Vagina (tissue), 2 donors: ENCODE data around the gene DTX4. TPM values are rescaled to one million over a fixed set of nuclear protein-coding genes. Genes with fewer than 3 reads are reported as not detected.

Experiments used
- DNase-seq, 2 donors: peaks; one replicate each; pipeline ENCODE4 v3.0.0-alpha.2; 2017; ENCODE audit errors: extremely low spot score in 2 of 2
- H3K27ac ChIP-seq: fragments of 200-600 bp; sonication (generic); one replicate; pipeline ENCODE4 v1.5.1; 2019
- H3K27me3 ChIP-seq: fragments of 200-600 bp; sonication (generic); one replicate; pipeline ENCODE4 v1.5.1; 2019
- H3K36me3 ChIP-seq, 2 donors: fragments of 200-600 bp; sonication (generic); one replicate each; pipeline ENCODE4 v1.5.1; 2017 to 2019
- H3K4me1 ChIP-seq: fragments of 200-600 bp; sonication (generic); one replicate; pipeline ENCODE4 v1.5.1; 2019
- H3K4me3 ChIP-seq, 2 donors: fragments of 200-600 bp; sonication (generic); 1 replicate in 1 of 2; 2 replicates in 1 of 2; pipeline ENCODE4 v1.5.1; 2016 to 2019
- H3K9me3 ChIP-seq: fragments of 200-600 bp; sonication (generic); one replicate; pipeline ENCODE4 v1.5.1; 2019
- POLR2A ChIP-seq, 2 donors: fragments of 450-650 bp; IDR thresholded peaks; one replicate each; pipeline ENCODE4 v1.6.1; 2017; ENCODE audit warnings: antibody characterized with exemption in 2 of 2, mild to moderate bottlenecking in 2 of 2, moderate library complexity in 2 of 2
- POLR2AphosphoS5 ChIP-seq, 2 donors: sonication (generic); formaldehyde crosslinking; IDR thresholded peaks; one replicate each; pipeline ENCODE4 v1.9.0; 2017; ENCODE audit warnings: antibody characterized with exemption in 2 of 2, mild to moderate bottlenecking in 2 of 2, low read depth in 1 of 2; ENCODE audit not compliant: insufficient read depth in 1 of 2
- intact Hi-C: fragments of 100-400 bp; cut with DNase I; formaldehyde crosslinking; loops from one replicate; pipeline ENCODE4 v1.15.1; 2023
- total RNA-seq: library from RNA; depleted of rRNA; stranded (reverse); fragments of >200 nt; gene quantifications from one replicate; pipeline ENCODE4 v1.2.3, GENCODE V29; 2016
- TF ChIP-seq, protein P1 (sequence below), 3 experiments: fragments of 450-650 bp in 2 of 3; fragments of 200-600 bp in 1 of 3; sonication (generic) in 1 of 3; IDR thresholded peaks; one replicate each; pipeline ENCODE4 v1.5.1; 2017 to 2019; ENCODE audit warnings: antibody characterized with exemption in 3 of 3, mild to moderate bottlenecking in 2 of 3, moderate library complexity in 2 of 3

The DTX4 gene
- total RNA-seq, 1 donor from 2014 or later, result 8.1 TPM

DNA sequence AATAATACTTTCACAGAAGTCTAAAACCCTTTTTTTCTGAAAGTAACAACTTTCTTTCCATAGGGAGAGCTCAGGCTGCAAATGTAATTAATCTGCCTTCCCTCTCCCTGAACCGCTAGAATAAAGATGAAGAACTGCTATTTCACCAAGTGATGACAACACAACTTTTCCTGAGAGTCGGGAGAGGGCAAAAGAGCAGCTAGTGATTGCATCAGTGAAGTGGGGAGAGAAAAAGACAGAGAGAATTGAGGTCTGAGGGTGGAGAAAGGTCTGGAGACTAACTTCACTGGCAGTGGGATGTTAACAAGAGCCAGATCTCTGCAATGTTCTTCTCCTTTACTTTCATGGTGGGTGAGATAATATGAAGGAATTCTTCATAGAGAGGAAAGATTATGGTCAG, 51.7 kb downstream of the DTX4 start:
- Histone ChIP-seq H3K9me3 (no peaks in the 10 kb centered on the region), H3K27me3 (no peaks in the 10 kb centered on the region), H3K36me3 (no peaks in the 10 kb centered on the region), H3K4me3 (no peak overlapping the region), H3K27ac (no peak overlapping the region), H3K4me1 (peaks cover 9% of the 10 kb centered on the region)
- intact Hi-C loops, result no loop called here
- no peak for DNase-seq
- TF ChIP-seq, protein P1, sequence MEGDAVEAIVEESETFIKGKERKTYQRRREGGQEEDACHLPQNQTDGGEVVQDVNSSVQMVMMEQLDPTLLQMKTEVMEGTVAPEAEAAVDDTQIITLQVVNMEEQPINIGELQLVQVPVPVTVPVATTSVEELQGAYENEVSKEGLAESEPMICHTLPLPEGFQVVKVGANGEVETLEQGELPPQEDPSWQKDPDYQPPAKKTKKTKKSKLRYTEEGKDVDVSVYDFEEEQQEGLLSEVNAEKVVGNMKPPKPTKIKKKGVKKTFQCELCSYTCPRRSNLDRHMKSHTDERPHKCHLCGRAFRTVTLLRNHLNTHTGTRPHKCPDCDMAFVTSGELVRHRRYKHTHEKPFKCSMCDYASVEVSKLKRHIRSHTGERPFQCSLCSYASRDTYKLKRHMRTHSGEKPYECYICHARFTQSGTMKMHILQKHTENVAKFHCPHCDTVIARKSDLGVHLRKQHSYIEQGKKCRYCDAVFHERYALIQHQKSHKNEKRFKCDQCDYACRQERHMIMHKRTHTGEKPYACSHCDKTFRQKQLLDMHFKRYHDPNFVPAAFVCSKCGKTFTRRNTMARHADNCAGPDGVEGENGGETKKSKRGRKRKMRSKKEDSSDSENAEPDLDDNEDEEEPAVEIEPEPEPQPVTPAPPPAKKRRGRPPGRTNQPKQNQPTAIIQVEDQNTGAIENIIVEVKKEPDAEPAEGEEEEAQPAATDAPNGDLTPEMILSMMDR (IDR thresholded peaks at IDR 0.05), result no peak
- no peak for TF ChIP-seq POLR2A (IDR thresholded peaks at IDR 0.05)
- TF ChIP-seq POLR2AphosphoS5 (IDR thresholded peaks at IDR 0.05; ENCODE audit: insufficient read depth in 1 of 2, low read depth in 1 of 2), result no peak

DNA sequence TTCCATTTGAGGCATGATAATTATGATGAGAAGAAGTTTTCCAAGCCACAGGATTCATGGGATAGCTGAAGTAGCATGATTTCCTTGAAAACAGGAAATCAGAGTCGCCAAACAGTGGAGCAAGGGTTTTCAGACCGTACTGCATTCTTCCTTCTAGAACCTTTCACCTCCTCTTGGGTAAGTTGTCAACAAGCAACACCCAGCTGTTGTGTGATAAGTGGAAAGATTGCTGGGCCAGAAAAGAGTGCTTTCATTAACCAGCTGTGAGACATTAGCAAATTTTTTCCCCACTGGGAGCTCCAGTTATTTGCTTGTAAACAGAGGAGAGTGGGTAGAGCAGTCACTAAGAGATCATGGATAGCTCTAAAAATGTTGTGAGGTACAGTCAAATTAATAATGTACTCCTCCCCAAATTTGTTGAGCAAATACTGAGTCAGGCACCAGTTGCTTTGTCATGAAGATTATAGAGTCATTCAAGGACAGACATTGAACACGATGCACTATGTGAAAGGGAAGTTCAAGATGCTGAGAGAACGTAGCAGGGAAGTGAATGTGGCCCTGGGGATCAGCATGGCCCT, 52.5 kb downstream of the DTX4 start:
- no peak for DNase-seq

DNA sequence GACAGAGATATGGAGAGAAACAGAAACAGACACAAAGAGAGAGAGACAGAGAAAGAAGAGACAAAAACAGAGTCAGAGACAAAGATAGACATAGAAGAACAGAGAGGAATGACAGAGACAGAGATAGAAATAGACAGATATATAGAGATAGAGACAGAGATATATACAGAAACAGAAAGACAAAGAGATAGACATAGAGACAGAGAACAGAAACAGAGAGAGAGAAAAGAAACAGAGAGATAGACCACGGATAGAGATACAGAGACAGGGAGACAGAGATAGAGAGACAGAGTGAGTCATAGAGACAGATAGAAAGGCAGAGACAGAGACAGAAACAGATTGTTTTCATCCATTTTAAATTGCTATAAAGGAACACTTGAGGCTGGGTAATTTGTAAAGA, 53.1 kb downstream of the DTX4 start:
- intact Hi-C loops, result no loop called here
- Histone ChIP-seq H3K36me3 (no peaks in the 10 kb centered on the region), H3K4me1 (peaks cover 9% of the 10 kb centered on the region), H3K27me3 (no peaks in the 10 kb centered on the region), H3K4me3 (no peak overlapping the region), H3K27ac (no peak overlapping the region), H3K9me3 (no peaks in the 10 kb centered on the region)
- TF ChIP-seq, protein P1 (IDR thresholded peaks at IDR 0.05), result no peak
- no peak for TF ChIP-seq POLR2AphosphoS5 (IDR thresholded peaks at IDR 0.05; ENCODE audit: insufficient read depth in 1 of 2, low read depth in 1 of 2)
- no peak for TF ChIP-seq POLR2A (IDR thresholded peaks at IDR 0.05)
- DNase-seq, result no peak

More for the DNA sequence above, 52.5 kb downstream of the DTX4 start:
- no peak overlapping the region for H3K27ac ChIP-seq
- intact Hi-C loops, result no loop called here
- H3K4me3 ChIP-seq, result no peak overlapping the region
- TF ChIP-seq POLR2A (IDR thresholded peaks at IDR 0.05), result no peak
- TF ChIP-seq, protein P1 (IDR thresholded peaks at IDR 0.05), result no peak
- TF ChIP-seq POLR2AphosphoS5 (IDR thresholded peaks at IDR 0.05; ENCODE audit: insufficient read depth in 1 of 2, low read depth in 1 of 2), result no peak
- peaks cover 9% of the 10 kb centered on the region for H3K4me1 ChIP-seq
- no peaks in the 10 kb centered on the region for H3K9me3 ChIP-seq
- no peaks in the 10 kb centered on the region for H3K27me3 ChIP-seq
- H3K36me3 ChIP-seq, result no peaks in the 10 kb centered on the region

DNA sequence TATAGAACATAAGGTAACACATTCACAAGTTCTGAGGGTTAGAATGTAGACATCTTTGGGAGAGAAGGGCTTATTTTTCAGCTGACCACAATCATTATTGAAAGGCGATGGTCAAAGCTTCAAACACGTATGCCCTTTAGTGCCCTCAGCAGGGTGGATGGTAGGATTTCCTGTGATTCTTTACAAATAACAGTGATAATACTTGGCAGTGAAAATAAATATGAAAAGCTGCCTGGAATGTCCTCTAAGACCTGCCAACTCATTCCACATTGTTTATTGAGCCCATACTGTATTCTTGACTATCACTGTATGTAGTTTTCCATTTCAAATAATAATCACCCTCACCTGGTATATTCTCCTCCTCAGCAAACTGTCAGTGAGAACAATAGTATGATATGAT, 54.5 kb downstream of the DTX4 start:
- Histone ChIP-seq H3K27ac (no peak overlapping the region), H3K27me3 (no peaks in the 10 kb centered on the region)

DNA sequence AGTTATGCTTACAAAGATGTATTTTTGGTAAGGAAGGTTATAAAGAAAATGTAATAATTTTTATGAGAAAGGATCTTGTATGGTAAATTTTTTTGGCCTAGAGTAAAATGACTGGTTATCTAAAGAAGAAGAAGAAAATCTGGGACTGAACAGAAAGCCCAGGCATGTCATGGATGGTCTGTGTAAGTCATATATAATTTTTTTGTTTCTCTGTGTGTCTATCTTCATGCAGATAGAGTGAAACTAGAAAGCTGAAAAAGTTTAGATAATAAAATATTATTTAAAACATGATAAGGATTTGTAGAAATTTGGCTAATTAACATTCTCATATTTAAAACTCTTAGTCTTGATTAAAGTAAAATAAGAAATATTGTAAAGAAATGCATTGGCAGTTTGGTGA, 68.4 kb downstream of the DTX4 start:
- intact Hi-C loops, result no loop called here
- Histone ChIP-seq H3K27ac (no peak overlapping the region), H3K4me1 (no peaks in the 10 kb centered on the region), H3K36me3 (no peaks in the 10 kb centered on the region), H3K27me3 (no peaks in the 10 kb centered on the region), H3K4me3 (no peak overlapping the region), H3K9me3 (no peaks in the 10 kb centered on the region)
- no peak for DNase-seq
- TF ChIP-seq, protein P1 (IDR thresholded peaks at IDR 0.05), result no peak
- TF ChIP-seq POLR2A (IDR thresholded peaks at IDR 0.05), result no peak
- no peak for TF ChIP-seq POLR2AphosphoS5 (IDR thresholded peaks at IDR 0.05; ENCODE audit: insufficient read depth in 1 of 2, low read depth in 1 of 2)

More for the DNA sequence above, 54.5 kb downstream of the DTX4 start:
- Histone ChIP-seq H3K4me1 (peaks cover 9% of the 10 kb centered on the region), H3K9me3 (peaks cover 3% of the 10 kb centered on the region), H3K4me3 (no peak overlapping the region), H3K36me3 (no peaks in the 10 kb centered on the region)
- TF ChIP-seq, protein P1 (IDR thresholded peaks at IDR 0.05), result no peak
- TF ChIP-seq POLR2A (IDR thresholded peaks at IDR 0.05), result no peak
- no peak for TF ChIP-seq POLR2AphosphoS5 (IDR thresholded peaks at IDR 0.05; ENCODE audit: insufficient read depth in 1 of 2, low read depth in 1 of 2)
- no peak for DNase-seq
- intact Hi-C loops, result no loop called here
